HG02759 (cell line): ENCODE results near the gene ADGRA1.
"Not testable (repeated sequence)": the region's sequence is repeated elsewhere in the genome, so short reads cannot be mapped to it uniquely, and the experiment has no call there.

Source experiments
- ATAC-seq: cut with Tn5 transposase; IDR thresholded peaks from one replicate; pipeline ENCODE4 v1.9.1; 2021; ENCODE audit warnings: mild to moderate bottlenecking, moderate library complexity; ENCODE audit not compliant: unreplicated experiment

ADGRA1 gene

DNA sequence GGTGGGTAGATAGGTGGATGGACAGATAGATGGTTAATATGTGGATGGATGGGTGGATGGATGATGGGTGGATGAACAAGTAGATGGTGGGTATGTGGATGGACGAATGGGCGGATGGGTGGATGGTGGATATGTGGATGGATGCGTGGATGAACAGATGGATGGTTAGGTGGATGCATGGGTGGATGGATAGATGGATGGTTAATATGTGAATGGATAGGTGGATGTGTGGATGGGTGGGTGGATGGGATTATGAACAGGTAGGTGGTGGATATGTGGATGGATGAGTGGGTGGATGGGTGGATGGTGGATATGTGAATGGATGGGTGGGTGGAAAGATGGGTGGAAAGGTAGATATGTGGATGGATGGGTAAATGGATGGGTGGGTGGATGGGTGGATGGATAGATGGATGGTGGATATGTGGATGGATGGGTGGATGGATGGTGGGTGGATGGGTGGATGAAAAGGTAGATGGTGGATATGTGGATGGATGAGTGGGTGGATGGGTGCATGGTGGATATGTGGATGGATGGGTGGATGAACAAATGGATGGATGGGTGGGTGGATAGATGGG is 87.1 kb downstream of the ADGRA1 start:
- no peak for ATAC-seq

DNA sequence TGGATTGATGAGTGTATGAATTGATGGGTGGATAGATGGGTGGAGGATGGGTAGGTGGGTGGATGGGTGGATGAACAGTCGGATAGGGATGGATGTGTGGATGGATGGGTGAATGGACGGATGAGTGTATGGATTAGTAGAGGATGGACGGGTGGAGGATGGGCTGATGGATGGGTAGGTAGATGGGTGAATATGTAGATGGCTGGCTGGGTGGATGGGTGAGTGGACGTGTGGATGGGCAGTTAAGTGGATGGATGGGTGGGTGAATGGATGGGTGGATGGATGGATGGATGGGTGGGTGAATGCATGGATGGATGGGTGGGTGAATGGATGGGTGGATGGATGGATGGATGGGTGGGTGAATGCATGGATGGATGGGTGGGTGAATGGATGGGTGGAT is 87.9 kb downstream of the ADGRA1 start:
- not testable (repeated sequence) for ATAC-seq

DNA sequence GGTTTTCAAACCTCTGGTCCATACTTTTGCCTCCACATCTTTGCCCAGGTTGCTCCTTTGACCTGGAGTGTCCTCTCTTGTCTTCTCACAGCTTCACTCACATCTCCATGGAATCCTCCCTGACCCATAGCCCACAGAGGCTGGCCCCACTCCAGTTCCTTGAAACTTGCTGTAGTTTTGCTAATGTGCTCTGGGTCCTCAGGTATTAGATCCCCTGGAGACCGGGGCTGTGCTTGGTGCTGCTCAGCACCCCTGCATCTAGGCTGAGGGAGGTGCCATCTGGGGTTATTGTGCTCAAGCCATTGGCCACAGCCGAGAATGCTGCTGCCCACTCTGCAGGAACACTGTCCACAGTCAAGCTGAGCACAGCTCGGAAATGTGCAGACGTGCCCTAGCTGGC is 88.8 kb downstream of the ADGRA1 start:
- no peak for ATAC-seq

DNA sequence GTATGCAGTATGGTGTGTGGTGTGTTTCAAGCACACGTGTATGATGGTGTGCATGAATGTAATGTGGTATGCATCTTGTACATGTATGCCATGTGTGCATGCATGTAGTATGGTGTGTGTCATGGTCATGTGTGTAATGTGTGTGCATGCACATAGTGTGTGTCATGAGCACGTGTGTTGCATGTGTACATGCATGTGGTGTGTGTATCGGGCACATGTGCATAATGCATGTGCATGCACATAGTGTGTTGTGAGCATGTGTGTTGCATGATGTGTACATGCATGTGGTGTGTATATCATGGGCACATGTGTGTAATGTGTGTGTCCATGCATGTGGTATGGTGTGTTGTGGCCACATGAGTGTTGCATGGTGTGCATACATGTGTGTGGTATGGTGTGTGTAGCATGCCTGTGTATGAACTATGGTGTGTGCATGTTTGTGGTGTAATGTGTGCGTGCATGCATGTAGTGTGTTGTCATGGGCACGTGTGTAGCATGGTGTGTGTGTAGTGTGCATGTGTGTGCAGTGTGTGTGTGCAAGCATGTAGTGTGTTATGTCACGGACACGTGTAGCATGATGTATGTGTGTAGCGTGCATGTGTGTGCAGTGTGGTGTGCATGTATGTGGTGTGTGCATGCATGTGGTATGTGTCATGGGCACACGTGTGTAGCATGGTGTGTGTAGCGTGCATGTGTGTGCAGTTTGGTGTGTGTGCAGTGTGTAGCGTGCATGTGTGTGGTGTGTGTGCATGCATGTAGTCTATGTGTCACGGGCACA is 89.8 kb downstream of the ADGRA1 start:
- ATAC-seq, result no peak

DNA sequence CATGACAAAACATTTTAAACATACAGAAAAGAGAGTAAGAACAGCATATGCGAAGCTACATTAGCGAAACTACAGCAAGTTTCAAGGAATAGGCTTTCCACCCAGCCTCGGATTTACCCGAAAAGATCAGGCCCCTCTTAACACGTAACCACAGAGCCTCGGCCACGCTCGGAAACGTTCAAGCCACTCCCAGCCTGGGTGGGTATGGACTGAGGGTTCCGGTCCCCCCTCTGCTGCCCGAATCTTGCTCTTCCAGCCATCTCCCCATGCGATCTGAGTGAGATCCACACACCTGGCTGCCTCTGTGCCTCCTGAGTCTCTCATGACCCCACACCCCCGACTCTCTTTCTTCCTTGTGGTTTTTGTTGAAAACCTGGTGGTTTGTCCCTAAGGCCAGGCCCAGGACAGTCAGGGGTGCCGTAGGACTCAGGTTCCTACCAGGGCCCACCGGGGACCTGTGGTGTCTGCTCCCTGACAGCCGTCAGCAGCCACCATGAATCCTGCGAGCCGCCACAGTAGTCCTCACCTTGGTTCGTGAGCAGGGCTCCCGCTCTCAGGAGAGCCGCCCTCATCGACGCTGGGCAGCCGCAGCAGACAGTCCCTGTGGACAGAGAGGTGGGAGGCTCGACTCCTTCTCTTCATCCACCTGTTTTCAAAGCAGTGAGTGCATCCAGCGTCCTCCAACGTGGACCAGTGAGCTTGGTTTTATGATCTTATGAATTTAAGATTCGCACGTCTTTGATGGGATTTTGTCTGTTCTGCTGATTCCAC is 90.8 kb downstream of the ADGRA1 start:
- ATAC-seq, result no peak

- no peak for ATAC-seq
Measured at GRCh38 chr10:133179128-133179520, 91.4 kb downstream of the ADGRA1 start.

- no peak for ATAC-seq
Measured at GRCh38 chr10:133179651-133180050, 91.9 kb downstream of the ADGRA1 start.

- ATAC-seq, result no peak
Measured at GRCh38 chr10:133180192-133180964, 92.7 kb downstream of the ADGRA1 start.

GRCh38 chr10:133180965-133181639 is 93.4 kb downstream of the ADGRA1 start:
- no peak for ATAC-seq
